GM21447 (cell line): ENCODE measurements around the gene SLC23A2.
"Not testable (repeated sequence)": the region's sequence is repeated elsewhere in the genome, so short reads cannot be mapped to it uniquely, and the experiment has no call there.

Experiments
- ATAC-seq: cut with Tn5 transposase; IDR thresholded peaks from one replicate; pipeline ENCODE4 v1.9.1; 2021; ENCODE audit not compliant: unreplicated experiment

Gene SLC23A2

GRCh38 chr20:5001174-5002076, at the start of gene SLC23A2:
Gene SLC23A2, minus strand, starts transcription at chr20:5001510. Its CDS starts 68,948 bp downstream, at chr20:4932562.
- no peak for ATAC-seq

GRCh38 chr20:5046656-5047339, 45.5 kb upstream of the SLC23A2 start:
- ATAC-seq: no peak

GRCh38 chr20:5045906-5046305, 44.6 kb upstream of the SLC23A2 start:
- no peak for ATAC-seq

GRCh38 chr20:5044075-5044620, 42.8 kb upstream of the SLC23A2 start:
- ATAC-seq: no peak

- no peak for ATAC-seq
Observed at GRCh38 chr20:5041433-5041832, 40.1 kb upstream of the SLC23A2 start.

- ATAC-seq: no peak
Observed at GRCh38 chr20:5040345-5040744, 39.0 kb upstream of the SLC23A2 start.

- no peak for ATAC-seq
Observed at GRCh38 chr20:5039889-5040288, 38.6 kb upstream of the SLC23A2 start.

GRCh38 chr20:5039255-5039657, 37.9 kb upstream of the SLC23A2 start:
- no peak for ATAC-seq

GRCh38 chr20:5036828-5037227, 35.5 kb upstream of the SLC23A2 start:
- no peak for ATAC-seq

GRCh38 chr20:5035518-5035917, 34.2 kb upstream of the SLC23A2 start:
- ATAC-seq: not testable (repeated sequence)

- no peak for ATAC-seq
Observed at GRCh38 chr20:5033566-5033965, 32.3 kb upstream of the SLC23A2 start.

GRCh38 chr20:5031701-5032100, 30.4 kb upstream of the SLC23A2 start:
- ATAC-seq: not testable (repeated sequence)

- ATAC-seq: no peak
Observed at GRCh38 chr20:5031206-5031557, 29.9 kb upstream of the SLC23A2 start.

- no peak for ATAC-seq
Observed at GRCh38 chr20:5030348-5031205, 29.3 kb upstream of the SLC23A2 start.

- ATAC-seq: not testable (repeated sequence)
Observed at GRCh38 chr20:5028258-5029059, 27.1 kb upstream of the SLC23A2 start.

- ATAC-seq: no peak
Observed at GRCh38 chr20:5024982-5025381, 23.7 kb upstream of the SLC23A2 start.

GRCh38 chr20:5024103-5024502, 22.8 kb upstream of the SLC23A2 start:
- no peak for ATAC-seq

GRCh38 chr20:5023171-5023570, 21.9 kb upstream of the SLC23A2 start:
- ATAC-seq: not testable (repeated sequence)

- no peak for ATAC-seq
Observed at GRCh38 chr20:5020760-5021159, 19.4 kb upstream of the SLC23A2 start.
